PC-9 (cell line): ENCODE results near the gene IGSF21. TPM values are rescaled to one million over a fixed set of nuclear protein-coding genes. Genes with fewer than 3 reads are reported as not detected.

Source experiments
- BruUV-seq: library from RNA; stranded (reverse); fragments of 400-500 nt; replicated peaks from 2 replicates; lab custom pipeline; 2021; lab: Mats Ljungman, UMichigan
- CTCF ChIA-PET: fragments of 300-600 bp; sonication (Branson Sonifier 250); formaldehyde crosslinking; loops from one replicate; lab custom pipeline; 2022; ENCODE audit warnings: antibody characterized with exemption; lab: Charles Lee
- POLR2A ChIA-PET: fragments of 300-600 bp; sonication (Branson Sonifier 250); formaldehyde crosslinking; loops from one replicate; lab custom pipeline; 2022; ENCODE audit warnings: antibody characterized with exemption; ENCODE audit not compliant: unreplicated experiment; lab: Charles Lee
- DNase-seq, 2 experiments: peaks; one replicate each; pipeline versions ENCODE4 v3.0.0 to v3.0.0-alpha.2; 2015 to 2022; ENCODE audit warnings: mixed read lengths in 1 of 2
- H2AFZ ChIP-seq: fragments of 200-600 bp; sonication (generic); 2 replicates; pipeline ENCODE4 v1.8.1; 2017; ENCODE audit warnings: antibody characterized with exemption
- H3F3A ChIP-seq: fragments of 200-600 bp; sonication (generic); 2 replicates; pipeline ENCODE4 v1.8.1; 2017; ENCODE audit warnings: antibody characterized with exemption, mild to moderate bottlenecking, low read depth; ENCODE audit not compliant: insufficient read depth
- H3K27ac ChIP-seq: fragments of 200-600 bp; sonication (generic); 2 replicates; pipeline ENCODE4 v1.6.1; 2016; ENCODE audit warnings: mixed run types
- H3K27me3 ChIP-seq: fragments of 200-600 bp; sonication (generic); 2 replicates; pipeline ENCODE4 v1.6.1; 2016; ENCODE audit warnings: low read depth, mixed run types; ENCODE audit not compliant: insufficient read depth
- H3K36me3 ChIP-seq: fragments of 200-600 bp; sonication (generic); 2 replicates; pipeline ENCODE4 v1.6.1; 2016; ENCODE audit warnings: low read depth, mixed run types
- H3K4me1 ChIP-seq: fragments of 200-600 bp; sonication (generic); replicated peaks from 2 replicates; pipeline ENCODE4 v1.6.1; 2016; ENCODE audit warnings: mixed run types; ENCODE audit not compliant: insufficient read depth
- H3K4me2 ChIP-seq: fragments of 200-600 bp; sonication (generic); 2 replicates; pipeline ENCODE4 v1.6.1; 2017; ENCODE audit warnings: mixed run types
- H3K4me3 ChIP-seq: fragments of 200-600 bp; sonication (generic); 2 replicates; pipeline ENCODE4 v1.6.1; 2016; ENCODE audit warnings: mixed run types
- H3K79me2 ChIP-seq: fragments of 200-600 bp; sonication (generic); 2 replicates; pipeline ENCODE4 v1.6.1; 2017; ENCODE audit warnings: low read depth, mixed run types
- H3K9me2 ChIP-seq: fragments of 200-600 bp; sonication (generic); 2 replicates; pipeline ENCODE4 v1.8.1; 2017; ENCODE audit warnings: mild to moderate bottlenecking; ENCODE audit not compliant: insufficient read depth
- H3K9me3 ChIP-seq: fragments of 200-600 bp; sonication (generic); 2 replicates; pipeline ENCODE4 v1.8.1; 2016; ENCODE audit warnings: low read depth; ENCODE audit not compliant: insufficient read depth
- H4K20me1 ChIP-seq: fragments of 200-600 bp; sonication (generic); 2 replicates; pipeline ENCODE4 v1.8.1; 2017; ENCODE audit not compliant: insufficient read depth
- CTCF ChIP-seq: fragments of 200-600 bp; sonication (generic); conservative IDR thresholded peaks from 2 replicates; pipeline ENCODE4 v1.6.1; 2017; ENCODE audit warnings: mixed run types, antibody characterized with exemption, mild to moderate bottlenecking, moderate library complexity
- EZH2 ChIP-seq: fragments of 200-600 bp; sonication (generic); IDR thresholded peaks from 2 replicates; pipeline ENCODE4 v1.8.0; 2017; ENCODE audit warnings: antibody characterized with exemption, low read depth
- intact Hi-C: fragments of 100-400 bp; cut with micrococcal nuclease; formaldehyde crosslinking; loops from one replicate; pipeline ENCODE4 v1.10.0; 2022; ENCODE audit not compliant: unreplicated experiment
- total RNA-seq: library from RNA; stranded (reverse); gene quantifications from 2 replicates; pipeline ENCODE4 v1.2.3, GENCODE V29; 2021

Gene IGSF21
- total RNA-seq, 1 experiment from 2014 or later, result not detected

DNA sequence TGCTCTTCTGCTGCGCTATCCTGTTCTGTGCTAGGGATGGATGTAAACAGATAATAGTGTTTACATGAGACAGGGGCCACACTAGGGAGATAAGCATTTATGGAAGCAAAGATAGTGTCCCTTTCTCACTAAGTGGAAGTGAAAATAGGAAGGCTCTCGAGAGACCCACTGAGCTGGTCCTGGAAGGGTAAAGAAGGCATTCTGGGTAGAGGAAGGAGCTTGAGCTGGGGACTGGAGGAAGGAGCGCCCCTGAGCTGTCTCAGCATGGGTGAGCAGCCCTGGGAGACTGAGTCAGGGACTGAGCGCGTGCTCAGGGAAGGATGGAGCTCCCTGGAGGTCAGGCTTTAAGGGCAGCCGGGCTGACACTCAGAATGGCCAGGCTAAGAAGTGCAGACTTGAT lies 93.3 kb downstream of the IGSF21 start:
- intact Hi-C loops, result no loop called here
- Histone ChIP-seq H3K79me2 (no peaks in the 10 kb centered on the region), H2AFZ (no peak overlapping the region), H3K9me3 (no peaks in the 10 kb centered on the region), H3K4me1 (no peaks in the 10 kb centered on the region), H3F3A (no peaks in the 10 kb centered on the region), H3K27me3 (peaks cover 64% of the 10 kb centered on the region), H3K9me2 (no peaks in the 10 kb centered on the region), H3K4me3 (no peak overlapping the region), H3K27ac (no peak overlapping the region), H4K20me1 (no peaks in the 10 kb centered on the region), H3K36me3 (no peaks in the 10 kb centered on the region), H3K4me2 (no peak overlapping the region)
- no peak for TF ChIP-seq CTCF
- no peak for TF ChIP-seq EZH2
- POLR2A ChIA-PET, result no interaction called here
- CTCF ChIA-PET, result no interaction called here
- no peak for DNase-seq
- no TSS peak for BruUV-seq

GRCh38 chr1:18201997-18202719 lies 94.6 kb downstream of the IGSF21 start:
- H4K20me1 ChIP-seq, result no peaks in the 10 kb centered on the region
- no peak overlapping the region for H3K27ac ChIP-seq
- no peak overlapping the region for H3K4me2 ChIP-seq
- BruUV-seq, result no TSS peak
- no peak overlapping the region for H2AFZ ChIP-seq
- H3K27me3 ChIP-seq, result peaks cover 52% of the 10 kb centered on the region
- POLR2A ChIA-PET, result no interaction called here
- CTCF ChIA-PET, result no interaction called here
- no peaks in the 10 kb centered on the region for H3K79me2 ChIP-seq
- H3K36me3 ChIP-seq, result no peaks in the 10 kb centered on the region
- no peaks in the 10 kb centered on the region for H3F3A ChIP-seq
- H3K9me3 ChIP-seq, result no peaks in the 10 kb centered on the region
- no peaks in the 10 kb centered on the region for H3K4me1 ChIP-seq
- DNase-seq, result no peak
- H3K4me3 ChIP-seq, result no peak overlapping the region
- H3K9me2 ChIP-seq, result no peaks in the 10 kb centered on the region
- intact Hi-C loops, result no loop called here
- TF ChIP-seq EZH2 (no peak), CTCF (no peak)

- Histone ChIP-seq H3K4me1 (no peaks in the 10 kb centered on the region), H3K79me2 (no peaks in the 10 kb centered on the region), H3K4me3 (no peak overlapping the region), H4K20me1 (no peaks in the 10 kb centered on the region), H3K27ac (no peak overlapping the region), H3F3A (no peaks in the 10 kb centered on the region), H3K9me3 (no peaks in the 10 kb centered on the region), H3K4me2 (no peak overlapping the region), H2AFZ (no peak overlapping the region), H3K27me3 (peaks cover 38% of the 10 kb centered on the region; the same call in 1 of the 2 replicates), H3K36me3 (no peaks in the 10 kb centered on the region), H3K9me2 (no peaks in the 10 kb centered on the region)
- no TSS peak for BruUV-seq
- ChIA-PET CTCF (no interaction called here), POLR2A (no interaction called here)
- TF ChIP-seq EZH2, result no peak
- TF ChIP-seq CTCF, result no peak
- intact Hi-C loops, result no loop called here
- no peak for DNase-seq
Measured at GRCh38 chr1:18203645-18204044, 96.0 kb downstream of the IGSF21 start.
